GM18498 (cell line): ENCODE measurements around the gene CNTN2.

Experiments
- ATAC-seq: cut with Tn5 transposase; IDR thresholded peaks from one replicate; pipeline ENCODE4 v1.9.1; 2021; ENCODE audit warnings: mild to moderate bottlenecking, moderate library complexity; ENCODE audit not compliant: unreplicated experiment

CNTN2 gene

GRCh38 chr1:205042911-205043806 is at the start of gene CNTN2:
Gene CNTN2 (plus strand): TSS chr1:205043212. CDS start chr1:205053186, 9,974 bp downstream.
- ATAC-seq: no peak

GRCh38 chr1:204994086-204994862 is 48.7 kb upstream of the CNTN2 start:
- no peak for ATAC-seq

GRCh38 chr1:204996981-204997380 is 46.0 kb upstream of the CNTN2 start:
- ATAC-seq: no peak

- no peak for ATAC-seq
Measured at GRCh38 chr1:204997591-204998355, 45.2 kb upstream of the CNTN2 start.

- ATAC-seq: no peak
Measured at GRCh38 chr1:205001162-205001561, 41.9 kb upstream of the CNTN2 start.

- no peak for ATAC-seq
Measured at GRCh38 chr1:205002705-205003104, 40.3 kb upstream of the CNTN2 start.

- ATAC-seq: no peak
Measured at GRCh38 chr1:205003358-205004131, 39.5 kb upstream of the CNTN2 start.

GRCh38 chr1:205004351-205004750 is 38.7 kb upstream of the CNTN2 start:
- ATAC-seq: no peak

- no peak for ATAC-seq
Measured at GRCh38 chr1:205008896-205009295, 34.1 kb upstream of the CNTN2 start.

GRCh38 chr1:205009670-205010069 is 33.3 kb upstream of the CNTN2 start:
- no peak for ATAC-seq

- no peak for ATAC-seq
Measured at GRCh38 chr1:205012391-205013140, 30.4 kb upstream of the CNTN2 start.

- no peak for ATAC-seq
Measured at GRCh38 chr1:205013683-205014367, 29.2 kb upstream of the CNTN2 start.

- no peak for ATAC-seq
Measured at GRCh38 chr1:205014783-205015182, 28.2 kb upstream of the CNTN2 start.

- no peak for ATAC-seq
Measured at GRCh38 chr1:205015241-205015640, 27.8 kb upstream of the CNTN2 start.

GRCh38 chr1:205016075-205016474 is 26.9 kb upstream of the CNTN2 start:
- no peak for ATAC-seq

GRCh38 chr1:205016584-205016983 is 26.4 kb upstream of the CNTN2 start:
- ATAC-seq: no peak

GRCh38 chr1:205017001-205017400 is 26.0 kb upstream of the CNTN2 start:
- ATAC-seq: no peak

- no peak for ATAC-seq
Measured at GRCh38 chr1:205017766-205018165, 25.2 kb upstream of the CNTN2 start.

- ATAC-seq: no peak
Measured at GRCh38 chr1:205018381-205018780, 24.6 kb upstream of the CNTN2 start.
